Activated CD8-positive, alpha-beta memory T cell treated with anti-CD3 and anti-CD28 coated beads for 48 hours (primary cell): ENCODE measurements around the gene PSMC3.

Experiments
- DNase-seq, 3 experiments: peaks; one replicate each; pipeline ENCODE4 v3.0.0-alpha.2; 2020; ENCODE audit warnings: low read depth in 2 of 3, low spot score in 2 of 3

PSMC3 gene

DNA sequence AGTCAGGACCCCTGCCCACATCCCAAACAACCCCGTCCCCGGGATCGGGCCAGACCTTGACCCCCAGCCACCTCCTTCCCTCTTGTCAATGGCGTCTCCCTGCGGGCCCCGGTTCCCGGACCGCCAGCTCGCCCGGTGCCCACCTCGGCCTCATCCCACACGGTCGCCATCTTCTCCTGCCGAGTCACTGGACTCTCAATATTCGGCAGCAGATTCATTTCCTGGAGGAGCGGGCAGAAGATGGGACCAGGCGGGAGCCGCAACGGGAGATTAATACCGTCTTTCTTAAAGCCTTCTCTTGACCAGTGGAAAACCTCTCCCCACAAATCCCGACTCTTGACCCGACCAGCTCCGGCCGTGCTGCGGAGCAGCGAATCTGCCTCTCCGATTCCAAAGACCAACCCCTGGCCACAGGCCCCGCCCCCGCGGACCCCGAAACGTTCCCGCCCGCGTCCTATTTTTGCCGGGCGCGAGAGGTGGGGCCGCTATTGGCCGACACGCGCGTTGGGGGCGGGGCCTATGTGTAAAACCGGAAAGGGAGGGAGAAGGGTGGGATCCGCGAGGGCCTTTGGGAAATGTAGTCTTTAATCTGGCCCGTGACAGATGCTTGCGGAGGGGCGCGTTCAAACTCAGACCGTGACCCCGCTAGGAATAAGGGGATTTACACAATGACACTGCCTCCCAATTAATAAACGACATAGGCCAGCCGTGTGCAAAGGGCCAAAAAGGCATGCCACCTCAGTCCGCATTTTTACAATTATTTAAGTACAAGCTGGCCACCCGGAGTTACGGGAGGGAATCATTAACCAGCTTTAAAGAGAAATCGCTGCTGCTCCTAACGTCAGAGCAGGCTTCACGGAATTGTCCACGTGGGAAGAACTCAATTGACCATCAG, at the start of gene PSMC3:
TSS of gene PSMC3 (minus strand) at position 378 of the 895 bp plus-strand sequence. CDS start at position 218, 160 bp downstream.
- DNase-seq: peak; percentile 98 to 99 (median 98)

DNA sequence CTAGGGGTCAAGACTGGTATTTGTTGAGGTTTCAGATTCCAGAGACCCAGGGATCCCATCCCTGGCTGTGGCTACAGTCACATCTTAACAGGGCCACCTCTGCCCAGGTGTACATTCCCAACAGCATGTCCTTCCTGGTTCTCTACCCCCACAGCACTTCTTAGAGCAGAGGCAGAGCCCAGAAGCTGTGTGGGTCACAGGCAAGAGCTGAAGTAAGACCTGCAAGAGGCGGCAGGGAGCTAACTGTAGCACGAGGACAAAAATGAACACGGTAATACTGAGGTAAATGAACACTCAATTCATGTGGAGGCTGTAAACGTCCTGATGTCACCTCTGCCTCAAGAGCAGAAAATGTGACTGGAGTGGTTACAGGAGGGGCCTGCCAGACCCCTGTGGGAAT, 44.4 kb upstream of the PSMC3 start:
- DNase-seq: no peak

DNA sequence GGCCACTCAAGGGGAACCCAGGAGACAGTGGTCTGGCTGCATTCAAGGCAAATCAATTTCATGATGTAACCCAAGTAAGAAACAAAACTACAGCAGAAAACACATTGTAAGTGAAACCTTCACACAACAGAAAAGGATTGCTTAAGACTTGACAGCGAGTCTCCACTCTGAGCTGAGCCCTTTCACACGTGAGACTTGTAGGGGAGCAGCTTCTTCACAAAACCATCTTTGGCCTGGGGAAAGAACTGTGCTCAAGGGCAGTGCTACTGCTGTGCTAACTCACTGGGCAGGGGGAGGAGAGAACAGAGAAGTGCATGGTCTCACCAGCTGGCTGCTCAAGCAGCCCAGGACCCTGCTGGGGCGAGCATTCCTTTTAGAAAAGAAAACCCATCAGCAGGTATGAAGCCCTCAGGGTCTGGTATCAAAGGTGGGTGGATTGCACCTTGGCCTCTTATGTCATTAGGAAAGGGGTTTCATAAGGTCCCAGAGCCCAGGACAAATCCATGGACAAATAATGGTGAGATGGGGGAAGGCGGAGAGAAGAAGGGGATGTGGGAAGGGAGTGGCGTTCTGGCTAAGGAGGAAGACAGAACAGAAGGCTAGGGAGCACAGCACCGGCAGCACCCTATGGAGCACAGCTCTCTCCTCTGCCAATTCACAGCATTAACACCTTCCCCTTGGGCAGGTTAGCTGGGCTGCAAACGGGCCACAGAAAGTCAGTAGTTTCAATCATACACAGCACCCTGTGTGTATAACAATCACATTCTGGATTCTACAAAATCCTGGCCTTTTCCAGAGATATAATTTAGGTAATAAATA, 43.3 kb upstream of the PSMC3 start:
- no peak for DNase-seq

- no peak for DNase-seq
These were observed 42.5 kb upstream of the PSMC3 start for GRCh38 chr11:47468598-47469214.

- DNase-seq: no peak
These were observed 41.1 kb upstream of the PSMC3 start for GRCh38 chr11:47467357-47467756.

- DNase-seq: no peak
These were observed 40.5 kb upstream of the PSMC3 start for GRCh38 chr11:47466701-47467250.

DNA sequence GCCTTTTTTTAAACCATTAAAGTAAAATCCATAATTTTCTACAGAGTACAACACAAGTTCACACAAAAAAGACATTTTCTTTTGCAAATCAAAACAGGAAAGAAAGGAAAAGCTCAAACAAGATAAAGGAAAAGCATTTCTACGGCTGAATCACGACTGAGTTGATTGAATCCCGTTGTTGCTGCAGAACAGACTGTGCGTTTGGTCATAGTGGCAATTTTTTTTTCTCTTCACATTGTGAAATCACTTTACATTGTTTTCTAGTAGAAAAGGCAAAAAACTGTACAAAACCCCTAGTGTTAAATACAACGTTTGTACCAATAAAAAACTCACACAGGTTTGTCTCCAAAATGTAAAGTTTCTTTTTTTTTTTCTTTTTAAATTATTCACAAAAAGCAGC, 40.0 kb upstream of the PSMC3 start:
- no peak for DNase-seq

DNA sequence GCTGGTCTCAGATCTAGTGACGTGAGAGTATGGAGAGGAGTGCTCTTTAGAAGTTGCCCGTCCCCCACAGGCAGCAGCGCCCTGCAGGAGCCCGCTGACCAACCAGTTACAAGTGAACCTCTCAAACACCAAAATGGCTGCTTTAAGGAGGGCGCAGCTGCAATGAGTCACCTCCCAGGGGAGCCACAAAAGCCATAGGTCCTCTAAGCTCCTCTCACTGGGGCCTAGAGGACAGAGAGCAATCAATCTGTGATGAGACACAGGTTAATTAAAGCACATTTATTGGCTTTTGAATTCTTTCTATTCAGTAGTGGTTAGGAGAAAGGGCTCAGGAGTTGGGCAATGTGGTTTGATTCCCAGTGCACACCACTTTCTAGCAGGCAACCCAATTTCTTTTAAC, 38.2 kb upstream of the PSMC3 start:
- no peak for DNase-seq

GRCh38 chr11:47461876-47462275, 35.6 kb upstream of the PSMC3 start:
- DNase-seq: no peak

GRCh38 chr11:47460571-47461235, 34.5 kb upstream of the PSMC3 start:
- DNase-seq: no peak

- DNase-seq: peak in 2 of 3 experiments; percentile 6 to 24
These were observed 28.0 kb upstream of the PSMC3 start for GRCh38 chr11:47454258-47454671.

- DNase-seq: no peak
These were observed 27.1 kb upstream of the PSMC3 start for GRCh38 chr11:47453365-47453764.

- DNase-seq: no peak
These were observed 25.8 kb upstream of the PSMC3 start for GRCh38 chr11:47451990-47452389.

GRCh38 chr11:47451436-47451835, 25.2 kb upstream of the PSMC3 start:
- no peak for DNase-seq

GRCh38 chr11:47449541-47449940, 23.3 kb upstream of the PSMC3 start:
- DNase-seq: no peak

- no peak for DNase-seq
These were observed 22.6 kb upstream of the PSMC3 start, which contains the start of gene RAPSN for GRCh38 chr11:47448566-47449427. Gene RAPSN (minus strand): TSS chr11:47449136. CDS start chr11:47448964, 172 bp downstream.

DNA sequence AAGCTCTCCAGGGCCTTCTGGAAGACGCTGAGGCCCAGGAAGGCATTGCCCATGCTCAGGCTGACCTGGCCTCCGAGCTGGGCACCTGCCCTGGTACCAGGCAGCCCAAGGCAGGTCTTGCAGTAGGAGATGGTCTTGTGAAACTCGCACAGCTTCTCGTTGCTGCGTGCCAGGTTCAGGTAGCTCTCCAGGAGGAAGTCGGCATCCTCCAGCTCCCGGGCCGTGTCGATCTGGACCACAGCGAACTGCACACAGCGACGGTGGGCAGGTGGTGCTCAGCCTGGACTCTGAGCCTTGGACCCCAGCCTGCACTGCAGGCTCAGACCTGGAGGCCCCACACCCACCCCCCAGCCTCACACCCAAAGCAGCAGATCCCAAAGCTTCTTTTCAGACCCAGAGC, 21.7 kb upstream of the PSMC3 start:
- DNase-seq: no peak

GRCh38 chr11:47446833-47447232, 20.6 kb upstream of the PSMC3 start:
- DNase-seq: no peak

DNA sequence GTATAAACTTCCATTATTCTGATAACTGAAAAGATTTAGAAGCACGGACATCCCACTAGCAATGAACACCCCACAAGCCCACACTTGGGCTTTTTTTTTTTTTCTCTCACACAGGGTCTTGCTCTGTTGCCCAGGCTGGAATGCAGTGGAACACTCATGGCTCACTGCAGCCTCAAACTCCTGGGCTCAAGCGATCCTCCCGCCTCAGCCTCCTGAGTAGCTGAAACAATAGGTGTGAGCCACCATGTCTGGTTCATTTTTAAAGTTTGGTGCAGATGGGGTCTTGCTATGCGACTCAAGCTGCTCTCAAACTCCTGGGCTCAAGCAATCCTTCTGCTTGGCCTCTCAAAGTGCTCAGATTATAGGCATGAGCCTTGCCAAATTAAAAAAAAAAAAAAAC, 19.6 kb upstream of the PSMC3 start:
- no peak for DNase-seq

GRCh38 chr11:47443817-47444216, 17.6 kb upstream of the PSMC3 start:
- no peak for DNase-seq
